ENCODE results near the gene WDR46.

DNA sequence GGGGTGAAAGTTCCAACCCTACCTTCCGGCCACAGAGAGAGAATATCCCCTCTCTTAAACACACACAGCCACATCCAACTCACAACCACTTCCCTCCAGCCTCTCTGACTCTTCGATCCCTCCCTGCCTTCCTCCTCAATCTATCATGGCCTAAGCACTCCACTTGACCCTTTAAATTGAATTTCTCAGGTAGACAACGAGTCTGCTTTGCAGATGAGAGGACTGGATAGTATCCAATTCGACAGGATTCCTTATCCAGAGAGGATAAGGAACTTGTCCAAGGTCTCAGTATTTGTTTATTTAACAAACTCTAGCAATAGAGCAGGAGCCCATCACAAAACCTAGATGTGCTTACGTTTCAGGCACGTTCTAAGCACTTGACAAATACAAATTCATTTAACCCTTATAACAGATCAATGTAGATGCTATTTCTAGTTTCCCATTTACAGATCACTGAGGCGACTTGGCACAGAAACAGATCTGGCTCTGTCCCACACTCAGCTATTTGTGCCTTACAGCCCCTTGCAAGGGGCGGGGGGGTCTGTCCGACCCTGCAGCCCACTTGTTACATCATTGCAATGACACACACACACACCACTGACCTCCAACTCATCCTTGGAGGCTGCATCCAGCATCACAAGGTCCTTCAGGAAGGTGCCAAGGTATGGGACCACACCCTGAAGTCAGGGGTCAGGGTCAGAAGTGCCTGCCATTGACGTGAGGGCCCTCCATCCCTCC is 5.2 kb upstream of the WDR46 start:
- TF ChIP-seq, protein P1, sequence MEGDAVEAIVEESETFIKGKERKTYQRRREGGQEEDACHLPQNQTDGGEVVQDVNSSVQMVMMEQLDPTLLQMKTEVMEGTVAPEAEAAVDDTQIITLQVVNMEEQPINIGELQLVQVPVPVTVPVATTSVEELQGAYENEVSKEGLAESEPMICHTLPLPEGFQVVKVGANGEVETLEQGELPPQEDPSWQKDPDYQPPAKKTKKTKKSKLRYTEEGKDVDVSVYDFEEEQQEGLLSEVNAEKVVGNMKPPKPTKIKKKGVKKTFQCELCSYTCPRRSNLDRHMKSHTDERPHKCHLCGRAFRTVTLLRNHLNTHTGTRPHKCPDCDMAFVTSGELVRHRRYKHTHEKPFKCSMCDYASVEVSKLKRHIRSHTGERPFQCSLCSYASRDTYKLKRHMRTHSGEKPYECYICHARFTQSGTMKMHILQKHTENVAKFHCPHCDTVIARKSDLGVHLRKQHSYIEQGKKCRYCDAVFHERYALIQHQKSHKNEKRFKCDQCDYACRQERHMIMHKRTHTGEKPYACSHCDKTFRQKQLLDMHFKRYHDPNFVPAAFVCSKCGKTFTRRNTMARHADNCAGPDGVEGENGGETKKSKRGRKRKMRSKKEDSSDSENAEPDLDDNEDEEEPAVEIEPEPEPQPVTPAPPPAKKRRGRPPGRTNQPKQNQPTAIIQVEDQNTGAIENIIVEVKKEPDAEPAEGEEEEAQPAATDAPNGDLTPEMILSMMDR (IDR thresholded peaks at IDR 0.05): no peak
- TF ChIP-seq POLR2A (IDR thresholded peaks at IDR 0.05): no peak
